ENCODE measurements around the gene TAS1R2. TPM values are rescaled to one million over a fixed set of nuclear protein-coding genes. Genes with fewer than 3 reads are reported as not detected.

TAS1R2 gene
- total and polyA plus RNA-seq, 9 of the 15 experiments (the other 6 are each of a cell fraction or from before 2014, with no cell fraction given) = not detected

DNA sequence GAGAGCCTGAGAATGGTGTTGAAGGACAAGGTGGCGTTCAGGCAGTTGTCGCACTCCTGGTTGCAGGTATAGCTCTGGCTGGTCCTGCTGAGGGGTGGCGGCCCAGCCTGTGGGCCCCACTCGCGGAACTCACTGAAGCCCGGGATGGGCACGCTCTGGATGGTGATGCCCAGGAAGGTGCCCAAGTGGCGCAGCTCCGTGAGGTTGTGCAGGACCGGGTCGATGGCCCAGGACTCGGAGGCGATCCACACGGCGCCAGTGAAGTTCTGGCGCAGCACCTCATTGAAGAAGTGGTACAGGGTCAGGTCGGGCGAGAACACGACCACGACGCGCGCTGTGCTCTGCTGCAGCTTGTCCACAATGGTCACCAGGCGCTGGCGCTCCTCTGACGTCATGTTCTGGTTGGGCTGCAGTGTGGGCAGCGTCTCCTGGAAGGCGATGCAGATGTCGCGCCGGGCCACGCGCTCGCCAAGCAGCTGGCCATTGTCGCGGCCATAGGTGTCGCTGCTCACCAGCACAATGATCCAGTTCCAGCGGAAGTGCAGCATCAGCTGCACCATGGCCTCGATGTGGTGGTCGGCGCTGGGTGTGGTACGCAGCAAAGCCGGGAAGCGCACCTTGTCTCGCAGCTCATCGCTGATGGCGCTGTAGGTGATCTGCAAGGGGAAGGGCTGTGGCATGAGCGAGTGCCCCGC is 5.0 kb downstream of the TAS1R2 start (continued):
- TF ChIP-seq, protein P1, sequence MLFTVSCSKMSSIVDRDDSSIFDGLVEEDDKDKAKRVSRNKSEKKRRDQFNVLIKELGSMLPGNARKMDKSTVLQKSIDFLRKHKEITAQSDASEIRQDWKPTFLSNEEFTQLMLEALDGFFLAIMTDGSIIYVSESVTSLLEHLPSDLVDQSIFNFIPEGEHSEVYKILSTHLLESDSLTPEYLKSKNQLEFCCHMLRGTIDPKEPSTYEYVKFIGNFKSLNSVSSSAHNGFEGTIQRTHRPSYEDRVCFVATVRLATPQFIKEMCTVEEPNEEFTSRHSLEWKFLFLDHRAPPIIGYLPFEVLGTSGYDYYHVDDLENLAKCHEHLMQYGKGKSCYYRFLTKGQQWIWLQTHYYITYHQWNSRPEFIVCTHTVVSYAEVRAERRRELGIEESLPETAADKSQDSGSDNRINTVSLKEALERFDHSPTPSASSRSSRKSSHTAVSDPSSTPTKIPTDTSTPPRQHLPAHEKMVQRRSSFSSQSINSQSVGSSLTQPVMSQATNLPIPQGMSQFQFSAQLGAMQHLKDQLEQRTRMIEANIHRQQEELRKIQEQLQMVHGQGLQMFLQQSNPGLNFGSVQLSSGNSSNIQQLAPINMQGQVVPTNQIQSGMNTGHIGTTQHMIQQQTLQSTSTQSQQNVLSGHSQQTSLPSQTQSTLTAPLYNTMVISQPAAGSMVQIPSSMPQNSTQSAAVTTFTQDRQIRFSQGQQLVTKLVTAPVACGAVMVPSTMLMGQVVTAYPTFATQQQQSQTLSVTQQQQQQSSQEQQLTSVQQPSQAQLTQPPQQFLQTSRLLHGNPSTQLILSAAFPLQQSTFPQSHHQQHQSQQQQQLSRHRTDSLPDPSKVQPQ (CRISPR knock-in tag; IDR thresholded peaks at IDR 0.05; ENCODE audit: borderline replicate concordance) = no peak
- TF ChIP-seq ZFP36 (IDR thresholded peaks at IDR 0.05; ENCODE audit: low read depth, low read length, partially characterized antibody) = no peak
- no peak for TF ChIP-seq WHSC1 (IDR thresholded peaks at IDR 0.05; ENCODE audit: low read length)
- no peak for TF ChIP-seq RFX5 (IDR thresholded peaks at IDR 0.05; ENCODE audit: low read depth, low read length)
- TF ChIP-seq, protein P2, sequence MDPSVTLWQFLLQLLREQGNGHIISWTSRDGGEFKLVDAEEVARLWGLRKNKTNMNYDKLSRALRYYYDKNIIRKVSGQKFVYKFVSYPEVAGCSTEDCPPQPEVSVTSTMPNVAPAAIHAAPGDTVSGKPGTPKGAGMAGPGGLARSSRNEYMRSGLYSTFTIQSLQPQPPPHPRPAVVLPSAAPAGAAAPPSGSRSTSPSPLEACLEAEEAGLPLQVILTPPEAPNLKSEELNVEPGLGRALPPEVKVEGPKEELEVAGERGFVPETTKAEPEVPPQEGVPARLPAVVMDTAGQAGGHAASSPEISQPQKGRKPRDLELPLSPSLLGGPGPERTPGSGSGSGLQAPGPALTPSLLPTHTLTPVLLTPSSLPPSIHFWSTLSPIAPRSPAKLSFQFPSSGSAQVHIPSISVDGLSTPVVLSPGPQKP (CRISPR knock-in tag; IDR thresholded peaks at IDR 0.05) = no peak
- TF ChIP-seq, protein P3, sequence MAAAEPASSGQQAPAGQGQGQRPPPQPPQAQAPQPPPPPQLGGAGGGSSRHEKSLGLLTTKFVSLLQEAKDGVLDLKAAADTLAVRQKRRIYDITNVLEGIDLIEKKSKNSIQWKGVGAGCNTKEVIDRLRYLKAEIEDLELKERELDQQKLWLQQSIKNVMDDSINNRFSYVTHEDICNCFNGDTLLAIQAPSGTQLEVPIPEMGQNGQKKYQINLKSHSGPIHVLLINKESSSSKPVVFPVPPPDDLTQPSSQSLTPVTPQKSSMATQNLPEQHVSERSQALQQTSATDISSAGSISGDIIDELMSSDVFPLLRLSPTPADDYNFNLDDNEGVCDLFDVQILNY (CRISPR knock-in tag; IDR thresholded peaks at IDR 0.05) = no peak
- TF ChIP-seq, protein P4, sequence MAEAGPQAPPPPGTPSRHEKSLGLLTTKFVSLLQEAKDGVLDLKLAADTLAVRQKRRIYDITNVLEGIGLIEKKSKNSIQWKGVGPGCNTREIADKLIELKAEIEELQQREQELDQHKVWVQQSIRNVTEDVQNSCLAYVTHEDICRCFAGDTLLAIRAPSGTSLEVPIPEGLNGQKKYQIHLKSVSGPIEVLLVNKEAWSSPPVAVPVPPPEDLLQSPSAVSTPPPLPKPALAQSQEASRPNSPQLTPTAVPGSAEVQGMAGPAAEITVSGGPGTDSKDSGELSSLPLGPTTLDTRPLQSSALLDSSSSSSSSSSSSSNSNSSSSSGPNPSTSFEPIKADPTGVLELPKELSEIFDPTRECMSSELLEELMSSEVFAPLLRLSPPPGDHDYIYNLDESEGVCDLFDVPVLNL (CRISPR knock-in tag; IDR thresholded peaks at IDR 0.05; ENCODE audit: low read depth) = no peak
- 0 out of 2 replicates have a peak, but pooled peaks have one; percentile 40 for TF ChIP-seq JUN (IDR thresholded peaks at IDR 0.05; ENCODE audit: borderline replicate concordance, low read depth, low read length)
- TF ChIP-seq JUN (CRISPR knock-in tag; IDR thresholded peaks at IDR 0.05; ENCODE audit: borderline replicate concordance) = no peak
- TF ChIP-seq, protein P5, sequence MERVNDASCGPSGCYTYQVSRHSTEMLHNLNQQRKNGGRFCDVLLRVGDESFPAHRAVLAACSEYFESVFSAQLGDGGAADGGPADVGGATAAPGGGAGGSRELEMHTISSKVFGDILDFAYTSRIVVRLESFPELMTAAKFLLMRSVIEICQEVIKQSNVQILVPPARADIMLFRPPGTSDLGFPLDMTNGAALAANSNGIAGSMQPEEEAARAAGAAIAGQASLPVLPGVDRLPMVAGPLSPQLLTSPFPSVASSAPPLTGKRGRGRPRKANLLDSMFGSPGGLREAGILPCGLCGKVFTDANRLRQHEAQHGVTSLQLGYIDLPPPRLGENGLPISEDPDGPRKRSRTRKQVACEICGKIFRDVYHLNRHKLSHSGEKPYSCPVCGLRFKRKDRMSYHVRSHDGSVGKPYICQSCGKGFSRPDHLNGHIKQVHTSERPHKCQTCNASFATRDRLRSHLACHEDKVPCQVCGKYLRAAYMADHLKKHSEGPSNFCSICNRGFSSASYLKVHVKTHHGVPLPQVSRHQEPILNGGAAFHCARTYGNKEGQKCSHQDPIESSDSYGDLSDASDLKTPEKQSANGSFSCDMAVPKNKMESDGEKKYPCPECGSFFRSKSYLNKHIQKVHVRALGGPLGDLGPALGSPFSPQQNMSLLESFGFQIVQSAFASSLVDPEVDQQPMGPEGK (CRISPR knock-in tag; IDR thresholded peaks at IDR 0.05; ENCODE audit: borderline replicate concordance) = no peak
- no peak for TF ChIP-seq SMARCB1 (IDR thresholded peaks at IDR 0.05; ENCODE audit: insufficient read length, low read depth)
- peak; percentile 73 for TF ChIP-seq GABPB1 (CRISPR knock-in tag; IDR thresholded peaks at IDR 0.05)
- TF ChIP-seq FUS (optimal IDR thresholded peaks at IDR 0.05; ENCODE audit: low read depth, low read length) = no peak
- peak; percentile 66 for TF ChIP-seq ETV1 (tag; conservative IDR thresholded peaks at IDR 0.05; ENCODE audit: low read depth)
- TF ChIP-seq, protein P6, sequence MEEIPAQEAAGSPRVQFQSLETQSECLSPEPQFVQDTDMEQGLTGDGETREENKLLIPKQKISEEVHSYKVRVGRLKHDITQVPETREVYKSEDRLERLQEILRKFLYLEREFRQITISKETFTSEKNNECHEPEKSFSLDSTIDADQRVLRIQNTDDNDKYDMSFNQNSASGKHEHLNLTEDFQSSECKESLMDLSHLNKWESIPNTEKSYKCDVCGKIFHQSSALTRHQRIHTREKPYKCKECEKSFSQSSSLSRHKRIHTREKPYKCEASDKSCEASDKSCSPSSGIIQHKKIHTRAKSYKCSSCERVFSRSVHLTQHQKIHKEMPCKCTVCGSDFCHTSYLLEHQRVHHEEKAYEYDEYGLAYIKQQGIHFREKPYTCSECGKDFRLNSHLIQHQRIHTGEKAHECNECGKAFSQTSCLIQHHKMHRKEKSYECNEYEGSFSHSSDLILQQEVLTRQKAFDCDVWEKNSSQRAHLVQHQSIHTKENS (CRISPR knock-in tag; IDR thresholded peaks at IDR 0.05) = no peak
- no peak for TF ChIP-seq DPF2 (IDR thresholded peaks at IDR 0.05)
- TF ChIP-seq KDM4B (IDR thresholded peaks at IDR 0.05; ENCODE audit: borderline replicate concordance in 2 of 2, low read depth in 1 of 2) = no peak
- TF ChIP-seq STAG1 (CRISPR knock-in tag; IDR thresholded peaks at IDR 0.05; ENCODE audit: borderline replicate concordance) = peak; percentile 67
